Anterior cingulate cortex (tissue), 58 donors: ENCODE measurements around the gene CLDN19.
"Not testable (repeated sequence)": the region's sequence is repeated elsewhere in the genome, so short reads cannot be mapped to it uniquely, and the experiment has no call there.

Source experiments
- DNase-seq, 58 donors: peaks; one replicate each; lab custom pipeline; 2025; lab: John Stamatoyannopoulos, UW

Gene CLDN19

DNA sequence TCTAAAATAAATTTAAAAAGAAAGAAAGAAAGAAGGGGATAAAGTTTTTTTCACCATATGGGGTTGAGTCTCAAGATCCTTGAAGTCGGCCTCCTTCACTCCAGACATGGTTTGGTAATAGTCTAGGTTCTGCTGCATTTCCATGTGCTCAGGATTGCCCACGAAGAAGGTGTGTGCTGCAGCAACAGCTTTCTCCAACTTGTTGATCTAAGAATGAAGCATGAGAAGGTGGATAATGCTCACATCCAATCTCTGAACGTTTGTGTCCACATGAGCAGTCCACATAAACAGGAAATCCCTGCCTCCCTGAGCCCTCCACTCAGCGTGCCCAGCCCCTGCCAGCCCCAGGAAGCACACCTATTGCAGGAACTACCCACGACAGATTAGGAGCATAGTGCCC is 22.2 kb upstream of the CLDN19 start:
- no peak for DNase-seq

DNA sequence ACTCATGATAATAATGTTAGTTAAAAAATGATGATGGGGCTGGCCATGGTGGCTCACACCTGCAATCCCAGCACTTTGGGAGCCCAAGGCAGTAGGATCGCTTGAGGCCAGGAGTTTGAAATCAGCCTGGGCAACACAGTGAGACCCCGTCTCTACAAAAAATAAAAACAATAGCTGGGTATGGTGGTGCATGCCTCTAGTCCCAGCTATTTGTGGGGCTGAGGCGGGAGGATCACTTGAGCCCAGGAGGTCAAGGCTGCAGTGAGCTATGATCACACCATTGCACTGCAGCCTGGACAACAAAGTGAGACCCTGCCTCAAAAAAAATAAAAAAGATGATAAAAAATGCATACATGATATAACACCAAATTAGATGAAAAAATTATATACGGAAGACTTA is 21.5 kb upstream of the CLDN19 start:
- DNase-seq: no peak

DNA sequence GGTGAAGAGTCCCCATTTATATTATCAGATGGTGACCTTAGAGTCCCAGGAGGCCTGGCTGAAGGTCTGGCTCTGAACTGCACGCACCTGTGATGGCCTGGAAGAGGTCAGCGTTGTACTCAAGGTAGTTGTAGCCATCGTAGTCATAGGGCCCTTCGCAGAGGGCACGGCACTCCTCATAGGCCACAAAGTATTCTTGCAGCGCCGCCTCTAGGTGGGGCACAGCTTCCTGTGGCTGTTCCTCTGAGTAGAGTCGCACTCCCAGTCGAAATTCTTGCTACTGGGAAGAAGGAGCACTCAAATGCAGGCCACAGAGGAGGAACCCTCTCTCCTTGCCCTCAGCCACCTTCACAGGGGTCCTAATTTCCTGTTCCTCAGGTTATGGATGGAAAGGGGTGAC is 19.1 kb upstream of the CLDN19 start:
- DNase-seq: no peak

DNA sequence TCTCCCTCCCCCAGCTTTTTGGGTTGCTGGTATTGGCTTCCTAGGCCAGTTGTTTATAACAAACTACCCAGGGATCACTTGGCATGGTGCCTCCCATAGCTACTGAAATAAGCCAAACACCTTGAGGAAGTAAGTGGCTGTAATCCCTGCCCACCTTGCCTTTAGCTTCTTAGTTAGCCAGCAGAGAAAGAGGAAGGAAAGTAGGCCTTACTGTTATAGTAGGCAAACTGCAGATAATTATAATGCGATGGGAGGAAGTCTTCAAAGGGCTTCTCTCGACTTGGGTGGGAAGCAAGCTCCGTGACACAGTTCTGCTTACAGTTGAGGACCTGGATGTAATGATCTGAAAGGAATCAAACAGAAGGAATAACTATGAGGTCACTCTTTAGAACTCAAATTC is 18.6 kb upstream of the CLDN19 start:
- no peak for DNase-seq

DNA sequence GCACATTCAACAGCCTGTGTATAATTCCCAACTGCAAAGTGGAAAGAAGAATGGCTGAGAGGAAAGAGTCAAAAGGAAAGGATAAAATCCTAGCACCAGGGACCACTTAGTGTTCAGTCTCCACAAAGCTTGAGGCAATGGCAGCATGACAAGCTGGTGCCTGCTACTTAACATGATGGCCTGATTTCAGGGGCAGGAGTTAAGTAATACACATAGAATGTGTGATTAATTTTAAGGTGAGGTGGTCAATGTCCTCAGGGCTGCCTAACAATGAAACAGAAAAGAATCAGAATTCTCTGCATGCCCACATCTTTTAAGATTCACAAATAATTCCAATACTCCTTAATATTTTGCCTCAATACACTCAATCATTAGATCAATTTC is 17.8 kb upstream of the CLDN19 start:
- no peak for DNase-seq

DNA sequence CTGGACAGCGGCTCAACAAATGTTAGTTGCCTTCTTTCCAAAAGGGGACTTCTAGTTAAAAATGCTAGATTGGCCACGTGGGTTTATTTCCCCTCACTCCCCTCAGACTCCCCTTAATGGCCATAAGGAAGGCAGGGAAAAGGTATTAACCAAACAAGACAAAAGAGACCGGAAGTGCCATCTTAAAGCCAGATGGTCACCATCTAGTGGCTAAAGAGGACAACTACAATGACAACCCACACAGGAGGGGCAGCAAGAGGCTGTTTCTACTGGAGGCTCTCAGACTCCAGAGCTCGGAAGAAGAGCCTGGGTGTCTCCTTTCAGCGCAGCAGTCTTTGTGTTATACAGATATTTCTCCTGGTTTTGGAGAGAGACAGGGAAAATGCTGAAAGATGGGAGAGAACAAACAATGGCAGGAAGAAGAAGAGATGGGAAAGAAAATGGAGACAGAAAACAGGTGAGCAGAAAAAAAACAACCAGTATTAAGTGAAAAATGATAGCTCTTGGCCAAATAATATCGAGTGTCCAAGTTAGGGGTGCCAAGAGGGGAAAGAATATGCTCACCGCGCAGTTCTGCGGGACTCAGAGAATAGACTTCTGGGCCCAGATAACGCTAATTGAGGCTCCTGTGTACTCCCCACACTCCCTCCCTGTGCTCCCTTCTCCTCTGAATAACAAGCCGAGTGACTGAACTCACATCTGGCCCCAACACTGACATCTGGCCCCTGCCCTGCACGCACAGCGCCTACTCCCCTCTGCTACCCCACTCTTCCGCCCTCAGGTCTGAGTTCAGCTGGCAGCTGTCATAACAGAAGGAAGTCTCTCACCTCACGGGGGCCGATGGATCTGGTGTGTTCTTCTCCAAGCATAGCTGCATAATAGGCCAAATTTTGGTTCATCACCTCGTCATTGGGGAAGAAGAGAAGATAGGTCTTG is 17.2 kb upstream of the CLDN19 start:
- peak in 1 of 58 donors; percentile 39 for DNase-seq

DNA sequence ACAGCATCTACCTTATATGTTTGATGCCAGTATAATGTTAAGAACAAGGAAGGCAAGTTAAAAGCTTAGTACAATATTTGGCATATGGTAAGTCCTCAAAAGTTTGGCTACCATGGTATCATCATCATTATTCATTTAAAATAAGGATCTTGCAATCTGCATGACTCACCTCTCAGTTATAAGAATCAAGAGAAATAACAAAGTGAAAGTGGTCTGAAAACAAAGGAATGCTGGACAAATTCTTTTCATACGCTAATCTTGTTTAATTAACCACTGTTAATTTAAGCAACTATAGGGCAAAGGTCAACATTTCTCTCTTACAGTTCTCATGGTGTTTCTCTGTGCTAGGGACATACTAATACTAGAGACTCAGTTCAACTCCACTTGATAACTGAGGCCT is 13.0 kb upstream of the CLDN19 start:
- no peak for DNase-seq

DNA sequence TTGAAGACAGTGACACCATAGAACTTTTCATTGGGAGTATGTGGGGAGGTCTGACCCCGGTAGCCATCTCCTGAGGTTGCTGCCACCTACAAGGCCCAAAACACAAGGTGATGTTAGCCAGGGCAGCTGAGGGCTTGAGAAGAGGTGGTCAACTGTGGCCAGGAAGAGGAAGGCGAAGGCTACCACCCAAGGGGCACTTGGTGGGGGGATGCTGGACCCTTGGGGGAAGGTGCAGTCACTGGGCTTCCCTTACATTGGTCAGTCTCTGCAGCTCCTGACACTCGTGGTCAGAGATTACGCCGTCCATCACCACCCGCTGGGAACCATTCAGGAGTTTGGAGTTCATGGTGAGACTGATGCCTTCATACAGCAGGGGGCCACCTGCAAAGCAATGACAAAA is 12.2 kb upstream of the CLDN19 start:
- no peak for DNase-seq

DNA sequence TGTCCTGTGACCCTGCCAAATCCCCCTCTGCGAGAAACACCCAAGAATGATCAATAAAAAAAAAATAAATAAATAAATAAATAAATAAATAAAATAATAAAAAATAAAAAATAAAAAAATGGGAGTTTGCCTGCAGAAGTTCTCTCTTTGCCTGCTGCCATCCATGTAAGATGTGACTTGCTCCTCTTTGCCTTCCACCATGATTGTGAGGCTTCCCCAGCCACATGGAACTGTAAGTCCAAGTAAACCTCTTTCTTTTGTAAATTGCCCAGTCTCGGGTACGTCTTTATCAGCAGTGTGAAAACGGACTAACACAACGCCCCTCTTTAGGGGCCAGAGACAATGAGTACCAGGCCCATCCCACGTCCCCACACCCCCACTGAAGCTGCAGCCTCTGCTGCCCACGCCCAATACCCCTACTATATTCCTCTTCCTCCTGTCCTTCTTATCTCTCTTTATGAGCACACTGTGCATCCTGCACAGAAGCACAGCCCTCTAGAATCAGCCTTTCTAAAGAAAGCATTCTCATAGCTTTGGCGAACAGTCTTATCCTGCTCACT is 11.6 kb upstream of the CLDN19 start:
- not testable (repeated sequence) for DNase-seq

DNA sequence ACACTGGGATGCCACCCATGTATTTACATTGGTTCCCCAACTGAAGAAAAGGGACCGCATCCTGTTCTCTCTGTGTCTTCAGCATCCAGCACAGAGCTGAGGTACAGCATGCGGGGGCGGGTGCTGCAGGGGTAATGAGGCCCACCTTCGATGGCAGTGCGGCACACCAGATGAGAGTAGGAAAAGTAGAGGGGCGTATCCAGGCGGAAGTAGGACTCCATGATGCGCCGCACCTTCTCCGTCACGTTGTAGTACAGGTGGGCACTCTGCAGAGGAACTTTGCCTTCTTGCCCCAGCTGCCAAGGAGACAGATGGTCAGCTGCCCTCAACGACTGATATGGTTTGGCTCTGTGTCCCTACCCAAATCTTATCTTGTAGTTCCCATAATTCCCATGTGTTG is 10.0 kb upstream of the CLDN19 start:
- DNase-seq: no peak

DNA sequence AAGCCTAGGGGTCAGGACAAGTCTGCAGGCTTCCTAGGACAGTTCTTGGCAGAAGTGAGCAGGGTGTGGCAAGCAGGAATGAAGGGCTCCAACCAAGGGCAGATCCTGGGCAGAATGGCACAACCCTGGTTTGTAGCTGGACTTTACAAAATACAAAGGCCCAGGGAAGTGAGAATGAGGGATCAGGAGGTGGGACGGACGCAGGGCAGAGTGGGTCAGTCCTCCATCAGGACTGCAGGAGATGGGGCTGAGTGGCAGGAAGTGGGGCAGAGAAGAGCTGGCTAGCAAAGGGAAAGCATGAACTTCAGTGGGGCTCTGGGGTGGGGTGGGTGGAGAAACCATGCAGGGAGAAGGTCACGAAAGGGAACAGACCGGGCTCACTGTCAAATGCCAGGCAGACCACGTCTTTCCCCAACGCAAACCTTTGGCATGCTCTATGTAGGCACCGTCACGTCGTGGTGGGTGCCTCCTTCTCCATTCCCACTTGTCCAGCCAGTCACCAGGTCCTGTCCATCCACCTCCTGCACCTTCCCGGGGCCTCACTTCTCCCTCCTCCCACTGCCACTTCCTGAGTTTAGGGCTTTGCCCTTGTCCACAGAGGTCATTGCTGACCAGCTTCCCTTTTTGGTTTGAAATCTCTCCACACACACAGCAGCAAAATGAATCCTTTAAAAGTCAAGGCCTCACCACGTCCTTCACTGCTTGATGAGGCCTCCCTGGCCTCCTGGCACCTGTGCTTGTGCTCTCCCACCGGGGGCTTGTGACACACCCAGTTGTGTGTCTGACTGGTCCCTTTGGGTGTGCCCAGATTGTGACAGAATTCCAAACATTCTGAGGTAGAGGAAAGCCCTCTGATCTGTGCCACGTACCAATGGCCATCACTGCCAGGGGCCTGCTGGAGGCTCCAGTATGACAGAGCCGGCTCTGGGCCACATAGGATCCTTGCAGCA is 8.7 kb upstream of the CLDN19 start:
- DNase-seq: no peak

DNA sequence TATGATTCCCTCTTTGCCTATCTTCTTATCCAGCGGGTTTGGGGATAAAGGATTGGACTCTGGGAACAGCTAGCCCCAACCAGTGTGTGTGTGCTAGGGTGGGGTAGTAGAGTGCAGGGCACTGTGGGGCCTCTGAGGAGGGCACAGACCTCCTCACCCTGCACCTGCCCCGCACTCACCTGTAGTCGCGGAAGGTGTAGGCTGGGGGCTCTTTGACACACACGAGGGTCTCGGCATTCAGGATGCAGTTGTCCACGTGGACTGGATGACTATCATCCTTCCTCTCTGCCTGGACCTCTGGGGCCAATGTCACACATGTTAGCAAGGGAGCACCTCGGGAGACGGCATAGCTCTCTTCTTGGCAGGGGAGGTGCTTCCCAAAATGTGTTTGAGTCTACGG is 8.0 kb upstream of the CLDN19 start:
- DNase-seq: no peak

DNA sequence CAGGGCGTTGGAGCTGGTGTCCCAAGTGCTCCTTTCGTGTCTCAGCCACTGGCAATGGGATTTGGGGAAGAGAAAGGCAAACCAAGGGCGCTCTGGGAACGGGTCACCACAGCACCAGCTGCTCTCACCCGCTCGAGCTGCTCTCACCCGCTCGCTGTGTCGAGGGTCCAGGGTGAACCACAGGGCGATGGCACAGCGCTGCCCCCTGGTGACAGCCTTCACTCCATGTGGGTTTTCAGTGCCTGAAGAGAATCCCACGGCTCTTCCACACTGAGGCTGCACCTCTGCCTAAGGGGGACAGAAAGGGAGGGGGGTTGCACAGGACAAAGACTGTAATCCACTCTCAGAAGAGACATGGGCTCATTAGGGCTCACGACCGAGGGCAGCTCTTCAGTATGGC is 7.1 kb upstream of the CLDN19 start:
- DNase-seq: peak in 26 of 58 donors; percentile 8 to 68 (median 24)

DNA sequence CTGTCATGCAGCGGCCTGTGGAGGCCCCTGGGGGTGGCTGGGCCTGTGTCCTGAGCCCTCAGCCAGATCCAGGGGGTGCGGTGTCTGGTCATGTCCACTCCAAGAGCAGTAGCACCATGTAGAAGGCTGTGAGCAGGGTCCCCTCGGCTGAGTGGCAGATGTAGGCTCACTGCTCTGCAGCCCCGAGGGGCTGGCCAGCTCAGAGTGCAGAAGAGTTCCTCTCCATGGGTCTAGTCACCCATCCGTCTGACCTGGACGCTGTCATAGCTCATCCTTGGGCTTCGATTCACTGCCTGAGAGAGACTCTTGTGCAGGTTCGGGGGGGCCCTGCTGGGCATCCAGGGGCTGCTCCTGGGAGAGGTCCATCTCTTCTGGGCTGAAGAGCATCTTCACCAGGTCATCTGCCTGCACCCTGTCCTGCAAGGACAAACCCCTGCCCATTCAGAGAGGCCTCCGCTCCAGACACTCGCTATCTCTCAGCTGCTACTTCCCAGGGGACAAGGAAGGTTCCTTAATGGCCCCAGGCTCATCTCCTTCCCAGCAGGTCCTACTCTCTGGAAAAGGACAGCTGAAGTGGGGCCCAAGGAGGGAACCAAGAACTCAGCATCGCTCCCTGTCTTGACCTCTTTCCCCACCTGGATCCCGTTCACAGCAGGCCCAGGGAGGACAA is 6.5 kb upstream of the CLDN19 start:
- DNase-seq: no peak

DNA sequence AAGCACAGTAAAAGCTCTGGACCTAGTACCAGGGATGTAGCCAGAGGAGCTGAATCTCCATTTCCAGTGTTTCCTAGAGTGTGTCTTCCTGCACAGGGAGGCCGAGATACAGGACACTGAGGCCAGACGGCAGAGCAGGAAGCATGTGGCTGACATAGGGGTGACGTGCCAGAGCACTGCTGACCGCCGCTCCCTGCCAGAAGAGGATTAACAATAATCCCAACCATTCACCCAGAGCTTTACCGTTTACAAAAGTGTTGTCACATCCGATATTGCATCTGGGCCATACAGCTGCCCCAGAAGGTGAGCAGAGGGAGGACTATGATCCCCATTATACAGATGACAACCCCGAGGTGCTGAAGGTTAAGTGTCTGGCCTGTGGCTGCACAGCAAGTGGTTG is 5.8 kb upstream of the CLDN19 start:
- DNase-seq: no peak

DNA sequence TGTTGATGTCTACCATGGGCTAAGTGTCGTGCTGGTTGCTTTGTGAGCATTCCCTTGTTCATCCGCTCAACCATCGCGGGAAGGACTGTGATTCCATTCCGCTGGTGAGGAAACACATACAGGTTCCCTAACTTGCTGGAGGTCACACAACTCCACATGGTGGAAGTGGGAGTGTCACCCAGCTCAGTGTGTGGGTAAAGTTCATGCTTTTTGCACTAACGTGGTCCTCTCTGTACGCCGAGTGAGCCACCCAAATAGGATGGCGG is 4.0 kb upstream of the CLDN19 start:
- no peak for DNase-seq

DNA sequence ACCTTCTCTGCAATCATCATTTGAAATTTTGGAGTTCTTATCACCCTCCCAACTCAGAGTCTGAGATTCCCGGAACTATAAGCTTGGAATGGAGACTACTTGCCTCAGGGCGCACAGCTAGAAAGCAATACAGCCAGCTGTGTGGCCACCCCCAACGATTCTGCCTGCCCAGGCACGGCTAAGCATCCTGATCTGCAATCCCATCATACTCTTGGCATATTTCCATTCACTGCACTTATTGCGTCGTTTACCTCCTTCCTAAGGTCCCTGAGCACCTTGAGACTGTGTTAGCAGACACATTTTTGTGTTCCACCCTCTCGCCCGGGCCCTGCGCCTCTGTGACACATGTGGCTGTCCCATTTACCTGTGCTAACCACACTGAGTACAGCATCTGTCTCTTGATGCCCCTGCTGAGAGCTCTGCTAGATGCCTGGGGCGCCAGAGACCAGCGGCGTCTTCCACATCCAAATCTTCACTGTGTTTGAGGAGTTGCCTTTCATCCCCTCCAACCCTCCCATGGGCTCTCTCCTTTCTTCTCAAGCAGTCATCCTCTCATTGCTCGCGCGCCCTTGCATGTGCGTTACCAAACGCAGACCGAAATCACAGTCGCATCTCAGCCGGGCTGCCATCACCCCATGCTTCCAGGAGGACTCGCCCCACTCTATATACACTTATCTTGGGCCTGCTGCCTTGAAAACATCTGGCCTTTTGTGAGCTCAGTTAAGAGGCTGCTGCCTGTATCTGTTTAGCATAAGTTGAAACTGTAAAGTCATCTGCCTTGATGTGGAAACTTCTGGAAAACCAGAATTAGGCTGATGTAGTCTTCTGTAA is 3.5 kb upstream of the CLDN19 start:
- DNase-seq: no peak

DNA sequence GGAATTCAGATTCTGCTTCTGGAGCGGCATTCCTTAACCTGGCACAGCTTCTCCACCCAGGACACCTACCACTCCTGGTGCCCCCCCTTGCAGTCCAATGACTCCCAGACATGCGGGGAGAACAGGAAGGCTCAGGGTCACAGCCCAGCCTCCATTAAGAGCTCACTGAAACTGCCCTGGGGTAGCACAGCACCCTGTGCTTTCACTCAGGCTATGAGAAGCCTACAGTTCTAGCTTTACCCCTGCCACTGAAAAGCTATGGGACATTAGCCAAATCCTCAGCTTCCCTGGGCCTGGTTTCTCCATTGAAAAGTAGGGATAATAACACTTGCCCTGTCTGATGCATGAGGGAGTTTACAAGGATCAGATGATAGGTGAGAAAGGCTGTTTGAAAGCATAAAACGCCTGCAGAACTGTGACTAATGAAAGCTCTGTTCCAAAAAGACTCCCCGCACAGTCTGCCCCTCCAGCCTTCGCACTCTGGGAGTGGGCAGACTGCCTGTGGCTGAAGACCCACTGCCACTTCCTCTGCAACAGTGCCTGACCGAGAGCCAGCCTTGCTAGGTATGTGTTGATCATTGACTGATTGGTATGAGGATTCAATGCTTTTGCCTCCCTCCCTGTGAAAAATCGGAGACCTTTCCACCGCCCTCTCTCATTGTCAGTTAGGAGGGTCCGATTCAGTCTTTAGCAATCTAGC is 2.7 kb upstream of the CLDN19 start:
- DNase-seq: no peak

DNA sequence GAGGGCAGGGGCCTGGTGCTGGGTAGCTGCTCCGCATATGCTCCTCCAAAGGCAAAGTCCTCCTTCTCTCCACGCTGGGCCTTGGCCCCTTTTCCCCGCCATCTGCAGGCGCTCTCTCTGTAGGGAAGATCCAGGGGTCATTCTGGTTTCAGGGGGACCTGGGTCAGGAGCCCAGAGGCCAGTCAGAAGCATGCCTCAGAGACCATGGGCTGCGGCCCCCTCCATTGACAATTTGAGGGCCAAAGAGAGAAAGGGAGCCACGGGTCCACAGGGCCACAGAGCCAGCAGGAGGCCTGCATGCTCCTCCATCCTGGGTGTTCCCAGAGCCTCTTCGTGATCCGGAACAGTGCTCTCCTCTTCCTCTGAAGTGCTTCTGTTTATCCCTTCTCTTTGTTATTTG is 2.1 kb upstream of the CLDN19 start:
- no peak for DNase-seq
